Putamen (tissue), 1 donor: ENCODE measurements around the gene IL1RN.

ENCODE experiments used
- DNase-seq: peaks from one replicate; pipeline ENCODE4 v3.0.0-alpha.2; 2016; ENCODE audit warnings: low spot score

The IL1RN gene

GRCh38 chr2:113157118-113157896, 29.9 kb downstream of the IL1RN start:
- no peak for DNase-seq

GRCh38 chr2:113157897-113158753, 30.7 kb downstream of the IL1RN start:
- no peak for DNase-seq

GRCh38 chr2:113158884-113159553, 31.6 kb downstream of the IL1RN start:
- DNase-seq: no peak

- DNase-seq: no peak
Measured at GRCh38 chr2:113160248-113160647, 32.9 kb downstream of the IL1RN start.

GRCh38 chr2:113160962-113161361, 33.6 kb downstream of the IL1RN start:
- no peak for DNase-seq

GRCh38 chr2:113162173-113162572, 34.8 kb downstream of the IL1RN start:
- DNase-seq: no peak

- no peak for DNase-seq
Measured at GRCh38 chr2:113162869-113163268, 35.5 kb downstream of the IL1RN start.

GRCh38 chr2:113164215-113164929, 37.0 kb downstream of the IL1RN start:
- no peak for DNase-seq

GRCh38 chr2:113164930-113165585, 37.7 kb downstream of the IL1RN start:
- DNase-seq: no peak

GRCh38 chr2:113166187-113166645, 38.8 kb downstream of the IL1RN start:
- no peak for DNase-seq

- no peak for DNase-seq
Measured at GRCh38 chr2:113167115-113167932, 39.9 kb downstream of the IL1RN start.

GRCh38 chr2:113167962-113168340, 40.6 kb downstream of the IL1RN start:
- no peak for DNase-seq

- no peak for DNase-seq
Measured at GRCh38 chr2:113169002-113169530, 41.7 kb downstream of the IL1RN start.

- no peak for DNase-seq
Measured at GRCh38 chr2:113169586-113169985, 42.2 kb downstream of the IL1RN start.

- DNase-seq: no peak
Measured at GRCh38 chr2:113171334-113172075, 44.1 kb downstream of the IL1RN start.

GRCh38 chr2:113172721-113173541, 45.5 kb downstream of the IL1RN start:
- DNase-seq: no peak

GRCh38 chr2:113173542-113174375, 46.4 kb downstream of the IL1RN start, which contains the start of gene PSD4:
TSS of gene PSD4 (plus strand) at chr2:113173971. CDS start at chr2:113182457, 8,486 bp downstream.
- no peak for DNase-seq

- no peak for DNase-seq
Measured at GRCh38 chr2:113174376-113174750, 47.0 kb downstream of the IL1RN start.
